HCT116 (cell line): ENCODE results near the gene NBAS. TPM values are rescaled to one million over a fixed set of nuclear protein-coding genes. Genes with fewer than 3 reads are reported as not detected.

ENCODE experiments used
- ATAC-seq: fragments of 200-7000 bp; cut with Tn5 transposase; 2 replicates; pipeline ENCODE4 v1.9.1; 2020; ENCODE audit warnings: mild to moderate bottlenecking, moderate library complexity
- BruUV-seq: library from RNA; stranded (reverse); fragments of 400-500 nt; replicated peaks from 2 replicates; lab custom pipeline; 2021; lab: Mats Ljungman, UMichigan
- CTCF ChIA-PET: fragments of 300-600 bp; sonication (Branson Sonifier 250); formaldehyde crosslinking; loops from one replicate; lab custom pipeline; 2021; ENCODE audit warnings: antibody characterized with exemption; lab: Charles Lee
- POLR2A ChIA-PET: fragments of 300-600, 350-600 bp; sonication (Branson Sonifier 250); formaldehyde crosslinking; loops from one replicate; lab custom pipeline; 2021; ENCODE audit warnings: antibody characterized with exemption; lab: Charles Lee
- RAD21 ChIA-PET, 2 experiments: fragments of 300-600 bp; sonication (Branson Sonifier 250); formaldehyde crosslinking; loops; one replicate each; lab custom pipeline; 2023; ENCODE audit warnings: low total read pairs in 2 of 2; ENCODE audit not compliant: uncharacterized antibody in 2 of 2, unreplicated experiment in 2 of 2, low non-redundant PET in 1 of 2; lab: Charles Lee
- DNase-seq: peaks from one replicate; pipeline ENCODE4 v3.0.0-alpha.2; 2010; ENCODE audit warnings: low read depth, low spot score
- H2AFZ ChIP-seq: fragments of 200-600 bp; shearing (Covaris generic), sonication (generic); 2 replicates; pipeline ENCODE4 v1.6.1; 2017; ENCODE audit warnings: low read depth, mixed run types, mixed read lengths, antibody characterized with exemption, low read length; ENCODE audit not compliant: poor library complexity, severe bottlenecking
- H3K27ac ChIP-seq: 2 replicates; pipeline ENCODE4 v1.5.1; 2012; ENCODE audit warnings: low read depth, low read length
- H3K27me3 ChIP-seq: fragments of 200-600 bp; sonication (generic); 2 replicates; pipeline ENCODE4 v1.6.1; 2016; ENCODE audit warnings: mixed run types, low read length, mixed read lengths; ENCODE audit not compliant: insufficient read depth
- H3K36me3 ChIP-seq, 2 experiments: fragments of 200-500 bp in 1 of 2; fragments of 200-600 bp in 1 of 2; sonication (Bioruptor generic) in 1 of 2; sonication (generic) in 1 of 2; 2 replicates each; pipeline versions ENCODE4 v1.5.1 to v1.6.1; 2014 to 2016; ENCODE audit warnings: low read length in 2 of 2, inconsistent platforms in 1 of 2, mixed read lengths in 1 of 2, mixed run types in 1 of 2; ENCODE audit not compliant: insufficient read depth in 2 of 2, control insufficient read depth in 1 of 2
- H3K4me1 ChIP-seq, 2 experiments: fragments of 200-600 bp in 1 of 2; sonication (generic) in 1 of 2; 2 replicates each; pipeline versions ENCODE4 v1.5.1 to v1.6.1; 2012 to 2017; ENCODE audit warnings: low read length in 2 of 2, inconsistent platforms in 1 of 2, mild to moderate bottlenecking in 1 of 2, mixed read lengths in 1 of 2, mixed run types in 1 of 2, moderate library complexity in 1 of 2; ENCODE audit not compliant: insufficient read depth in 2 of 2, control insufficient read depth in 1 of 2
- H3K4me2 ChIP-seq: fragments of 200-600 bp; sonication (generic); 2 replicates; pipeline ENCODE4 v1.6.1; 2017; ENCODE audit warnings: mixed run types, low read length, mixed read lengths
- H3K4me3 ChIP-seq, 2 experiments: fragments of 200-600 bp in 1 of 2; sonication (generic) in 1 of 2; replicated peaks in 1 of 2; 2 replicates each; pipeline ENCODE4 v1.5.1; 2011 to 2016; ENCODE audit warnings: low read length in 2 of 2, control low read depth in 1 of 2, low read depth in 1 of 2, mild to moderate bottlenecking in 1 of 2, mixed read lengths in 1 of 2, mixed run types in 1 of 2
- H3K79me2 ChIP-seq: fragments of 200-600 bp; sonication (generic); 2 replicates; pipeline ENCODE4 v1.6.1; 2017; ENCODE audit warnings: mild to moderate bottlenecking, mixed run types, low read length, moderate library complexity, mixed read lengths; ENCODE audit not compliant: insufficient read depth
- H3K9ac ChIP-seq: fragments of 200-600 bp; sonication (generic); 2 replicates; pipeline ENCODE4 v1.6.1; 2016; ENCODE audit warnings: low read length, mixed read lengths
- H3K9me2 ChIP-seq: fragments of 200-600 bp; sonication (generic), shearing (Covaris generic); 2 replicates; pipeline ENCODE4 v1.6.1; 2017; ENCODE audit warnings: mixed run types, mild to moderate bottlenecking, moderate library complexity; ENCODE audit not compliant: insufficient read depth
- H3K9me3 ChIP-seq, 2 experiments: fragments of 200-500 bp in 1 of 2; fragments of 200-600 bp in 1 of 2; sonication (Bioruptor generic) in 1 of 2; sonication (generic) in 1 of 2; 2 replicates each; pipeline ENCODE4 v1.6.1; 2014 to 2017; ENCODE audit warnings: low read length in 2 of 2, mixed read lengths in 2 of 2, inconsistent platforms in 1 of 2, low read depth in 1 of 2, mild to moderate bottlenecking in 1 of 2, mixed run types in 1 of 2, moderate library complexity in 1 of 2; ENCODE audit not compliant: control insufficient read depth in 1 of 2, insufficient read depth in 1 of 2
- H4K20me1 ChIP-seq: fragments of 200-600 bp; sonication (generic), shearing (Covaris generic); 2 replicates; pipeline ENCODE4 v1.6.1; 2017; ENCODE audit warnings: mixed run types, mild to moderate bottlenecking, moderate library complexity; ENCODE audit not compliant: insufficient read depth
- CBX3 ChIP-seq: IDR thresholded peaks from 2 replicates; pipeline ENCODE4 v1.6.1; 2012; ENCODE audit warnings: low read depth
- EGR1 ChIP-seq: IDR thresholded peaks from 2 replicates; pipeline ENCODE4 v1.6.1; 2012; ENCODE audit warnings: low read depth
- EZH2 ChIP-seq: fragments of 200-600 bp; sonication (generic); IDR thresholded peaks from 2 replicates; pipeline ENCODE4 v1.6.1; 2017; ENCODE audit warnings: antibody characterized with exemption, mixed run types
- FOSL1 ChIP-seq: IDR thresholded peaks from 2 replicates; pipeline ENCODE4 v1.6.1; 2012; ENCODE audit warnings: low read depth
- MAX ChIP-seq: IDR thresholded peaks from 2 replicates; pipeline ENCODE4 v1.6.1; 2012
- POLR2AphosphoS5 ChIP-seq: IDR thresholded peaks from 2 replicates; pipeline ENCODE4 v1.6.1; 2011; ENCODE audit warnings: mild to moderate bottlenecking, low read depth, low read length, moderate library complexity
- RAD21 ChIP-seq: IDR thresholded peaks from 2 replicates; pipeline ENCODE4 v1.6.1; 2012; ENCODE audit warnings: low read depth, mild to moderate bottlenecking
- SP1 ChIP-seq: IDR thresholded peaks from 2 replicates; pipeline ENCODE4 v1.6.1; 2012; ENCODE audit warnings: low read depth
- SRF ChIP-seq: IDR thresholded peaks from 2 replicates; pipeline ENCODE4 v1.6.1; 2012; ENCODE audit warnings: low read depth
- TCF7L2 ChIP-seq: IDR thresholded peaks from 2 replicates; pipeline ENCODE4 v1.7.0; 2011; ENCODE audit warnings: borderline replicate concordance, inconsistent platforms; ENCODE audit not compliant: insufficient read depth, insufficient read length; ENCODE audit errors: extremely low read depth
- ZBTB33 ChIP-seq: IDR thresholded peaks from 2 replicates; pipeline ENCODE4 v1.6.1; 2011; ENCODE audit warnings: mild to moderate bottlenecking, low read length, moderate library complexity; ENCODE audit not compliant: insufficient replicate concordance; ENCODE audit errors: extremely low read depth
- ZFX ChIP-seq: fragments of 450-650 bp; IDR thresholded peaks from 2 replicates; pipeline ENCODE4 v1.6.1; 2017
- ZNF274 ChIP-seq: fragments of 200-500 bp; sonication (Bioruptor generic); IDR thresholded peaks from 2 replicates; pipeline ENCODE4 v1.6.1; 2014; ENCODE audit warnings: mild to moderate bottlenecking, low read depth, low read length, inconsistent platforms
- intact Hi-C: fragments of 100-400 bp; cut with micrococcal nuclease; formaldehyde crosslinking; loops from 2 replicates; pipeline ENCODE4 v1.10.0; 2022
- total RNA-seq: library from RNA; stranded (reverse); gene quantifications from one replicate; pipeline ENCODE4 v1.2.1, GENCODE V29; 2021; ENCODE audit not compliant: unreplicated experiment

NBAS gene
- total RNA-seq, 1 experiment from 2014 or later = 32.8 TPM

GRCh38 chr2:15556311-15556930 lies 4.7 kb downstream of the NBAS start:
- no peak overlapping the region for H2AFZ ChIP-seq
- BruUV-seq = no TSS peak
- no peak for TF ChIP-seq EGR1
- no peak for TF ChIP-seq MAX
- TF ChIP-seq CBX3 = no peak
- TF ChIP-seq SP1 = no peak
- TF ChIP-seq SRF = no peak
- TF ChIP-seq FOSL1 = no peak
- TF ChIP-seq ZNF274 = no peak
- TF ChIP-seq EZH2 = no peak
- TF ChIP-seq POLR2AphosphoS5 = no peak
- TF ChIP-seq, all 23 proteins: peak for 0
- ChIA-PET RAD21 (no interaction called here), POLR2A (no interaction called here), CTCF (interaction anchor here (1.2 kb wide), 2 partner anchors 21 kb away, joined by 4 read pairs; no protein-coding TSS in a partner anchor)
- H3K79me2 ChIP-seq = peaks cover 34% of the 10 kb centered on the region
- no peaks in the 10 kb centered on the region for H3K27me3 ChIP-seq
- peaks cover 0 to 4% of the 10 kb centered on the region in 2 experiments; a peak in 1 of 4 replicates for H3K36me3 ChIP-seq
- ATAC-seq = no peak
- no peak overlapping the region for H3K9ac ChIP-seq
- no peak for DNase-seq
- no peak overlapping the region for H3K4me3 ChIP-seq
- no peak overlapping the region for H3K4me2 ChIP-seq
- H3K9me2 ChIP-seq = no peaks in the 10 kb centered on the region
- H3K27ac ChIP-seq = no peak overlapping the region
- intact Hi-C loops = no loop called here
- no peaks in the 10 kb centered on the region for H4K20me1 ChIP-seq
- no peaks in the 10 kb centered on the region for H3K9me3 ChIP-seq
- H3K4me1 ChIP-seq = peaks cover 2 to 7% of the 10 kb centered on the region in 2 experiments; a peak in 2 of 4 replicates

- CTCF ChIA-PET = interaction anchor here (1.2 to 1.8 kb wide), 2 partner anchors 10 to 21 kb away, joined by 4 read pairs; no protein-coding TSS in a partner anchor
- no peak for ATAC-seq
- peaks cover 34% of the 10 kb centered on the region for H3K79me2 ChIP-seq
- no peak for TF ChIP-seq SP1
- no peak for TF ChIP-seq ZBTB33
- TF ChIP-seq ZFX = no peak
- TF ChIP-seq TCF7L2 = no peak
- no peak for TF ChIP-seq RAD21
- TF ChIP-seq EZH2 = no peak
- no peak for TF ChIP-seq MAX
- TF ChIP-seq SRF = no peak
- no peak for TF ChIP-seq POLR2AphosphoS5
Measured at GRCh38 chr2:15555760-15556193, 5.4 kb downstream of the NBAS start.

More at GRCh38 chr2:15555760-15556193, 5.4 kb downstream of the NBAS start:
- Histone ChIP-seq H2AFZ (no peak overlapping the region), H3K9ac (no peak overlapping the region), H3K27ac (no peak overlapping the region), H3K27me3 (no peaks in the 10 kb centered on the region), H4K20me1 (no peaks in the 10 kb centered on the region), H3K4me1 (peaks cover 2 to 5% of the 10 kb centered on the region in 2 experiments; a peak in 1 of 4 replicates), H3K9me2 (no peaks in the 10 kb centered on the region), H3K4me3 (no peak overlapping the region), H3K4me2 (no peak overlapping the region), H3K36me3 (peaks cover 0 to 4% of the 10 kb centered on the region in 2 experiments; a peak in 1 of 4 replicates), H3K9me3 (no peaks in the 10 kb centered on the region)
- DNase-seq = no peak
- no TSS peak for BruUV-seq
- POLR2A ChIA-PET = no interaction called here
- intact Hi-C loops = no loop called here
- RAD21 ChIA-PET = no interaction called here
